Transverse colon (tissue), 3 donors: ENCODE measurements around the gene ECEL1.

ENCODE experiments used
- CTCF ChIP-seq, 5 experiments: fragments of 200-600 bp in 3 of 5; fragments of 450-650 bp in 2 of 5; sonication (generic) in 3 of 5; IDR thresholded peaks; 1 replicate in 2 of 5; 2 replicates in 3 of 5; pipeline ENCODE4 v1.5.1; 2016 to 2017; ENCODE audit warnings: antibody characterized with exemption in 5 of 5, inconsistent platforms in 3 of 5, mild to moderate bottlenecking in 2 of 5, moderate library complexity in 1 of 5
- EP300 ChIP-seq: sonication (generic); formaldehyde crosslinking; IDR thresholded peaks from one replicate; pipeline ENCODE4 v1.6.1; 2017; ENCODE audit warnings: antibody characterized with exemption, low read depth
- POLR2A ChIP-seq: fragments of 450-650 bp; IDR thresholded peaks from one replicate; pipeline ENCODE4 v1.6.1; 2016; ENCODE audit warnings: antibody characterized with exemption, mild to moderate bottlenecking, moderate library complexity

- no peak for TF ChIP-seq CTCF (IDR thresholded peaks at IDR 0.05)
- TF ChIP-seq EP300: no peak
- TF ChIP-seq POLR2A: no peak
Measured at GRCh38 chr2:232459419-232460035, 28.1 kb downstream of the ECEL1 start.
